DMS153 (cell line): Measurements from ENCODE around the gene TMOD1.
"Not testable (repeated sequence)": the region's sequence is repeated elsewhere in the genome, so short reads cannot be mapped to it uniquely, and the experiment has no call there.

Experiments used
- DNase-seq: peaks from one replicate; lab custom pipeline; 2025; lab: John Stamatoyannopoulos, UW

TMOD1 gene

GRCh38 chr9:97567894-97568202 is 66.4 kb downstream of the TMOD1 start:
- no peak for DNase-seq

GRCh38 chr9:97568461-97569275 is 67.2 kb downstream of the TMOD1 start:
- DNase-seq, result no peak

- DNase-seq, result no peak
Measured at GRCh38 chr9:97570899-97571298, 69.4 kb downstream of the TMOD1 start.

- DNase-seq, result no peak
Measured at GRCh38 chr9:97571664-97572063, 70.2 kb downstream of the TMOD1 start.

GRCh38 chr9:97572196-97572891 is 70.9 kb downstream of the TMOD1 start:
- no peak for DNase-seq

GRCh38 chr9:97572892-97573365 is 71.5 kb downstream of the TMOD1 start:
- no peak for DNase-seq

- no peak for DNase-seq
Measured at GRCh38 chr9:97573482-97574073, 72.1 kb downstream of the TMOD1 start.

- not testable (repeated sequence) for DNase-seq
Measured at GRCh38 chr9:97574101-97574571, 72.7 kb downstream of the TMOD1 start.

- DNase-seq, result not testable (repeated sequence)
Measured at GRCh38 chr9:97574921-97575672, 73.6 kb downstream of the TMOD1 start.

GRCh38 chr9:97575673-97576200 is 74.3 kb downstream of the TMOD1 start:
- DNase-seq, result no peak

- DNase-seq, result no peak
Measured at GRCh38 chr9:97577051-97577450, 75.6 kb downstream of the TMOD1 start.

GRCh38 chr9:97578846-97579245 is 77.4 kb downstream of the TMOD1 start:
- DNase-seq, result no peak

GRCh38 chr9:97579914-97580313 is 78.4 kb downstream of the TMOD1 start:
- no peak for DNase-seq

- DNase-seq, result not testable (repeated sequence)
Measured at GRCh38 chr9:97581590-97581989, 80.1 kb downstream of the TMOD1 start.

- not testable (repeated sequence) for DNase-seq
Measured at GRCh38 chr9:97584778-97585177, 83.3 kb downstream of the TMOD1 start.

- not testable (repeated sequence) for DNase-seq
Measured at GRCh38 chr9:97586909-97587308, 85.4 kb downstream of the TMOD1 start.

- DNase-seq, result no peak
Measured at GRCh38 chr9:97591535-97591934, 90.1 kb downstream of the TMOD1 start.

- peak; percentile 3 for DNase-seq
Measured at GRCh38 chr9:97592126-97592525, 90.7 kb downstream of the TMOD1 start.

GRCh38 chr9:97593960-97594359 is 92.5 kb downstream of the TMOD1 start:
- DNase-seq, result peak; percentile 66

GRCh38 chr9:97594381-97594921 is 93.0 kb downstream of the TMOD1 start:
- peak; percentile 55 for DNase-seq

- DNase-seq, result no peak
Measured at GRCh38 chr9:97596906-97597305, 95.4 kb downstream of the TMOD1 start.
